Fibroblast of villous mesenchyme (primary cell): Measurements from ENCODE around the gene EPHB2. TPM values are rescaled to one million over a fixed set of nuclear protein-coding genes. Genes with fewer than 3 reads are reported as not detected.

Experiments
- DNase-seq: peaks from one replicate; pipeline ENCODE4 v3.0.0-alpha.2; 2010; ENCODE audit warnings: low read depth
- H3K4me3 ChIP-seq: 2 replicates; pipeline ENCODE4 v1.5.1; 2011; ENCODE audit warnings: low read depth, mild to moderate bottlenecking, low read length
- total RNA-seq: library from RNA; depleted of rRNA; stranded (reverse); fragments of >200 nt; gene quantifications from 2 replicates; pipeline ENCODE4 v1.2.3, GENCODE V29; 2012
- TF ChIP-seq, protein P1 (sequence below): IDR thresholded peaks from 2 replicates; pipeline ENCODE4 v1.5.1; 2012; ENCODE audit warnings: low read depth, mild to moderate bottlenecking, low read length; ENCODE audit not compliant: insufficient read depth

EPHB2 gene
- total RNA-seq, 1 donor: 4.3 TPM

DNA sequence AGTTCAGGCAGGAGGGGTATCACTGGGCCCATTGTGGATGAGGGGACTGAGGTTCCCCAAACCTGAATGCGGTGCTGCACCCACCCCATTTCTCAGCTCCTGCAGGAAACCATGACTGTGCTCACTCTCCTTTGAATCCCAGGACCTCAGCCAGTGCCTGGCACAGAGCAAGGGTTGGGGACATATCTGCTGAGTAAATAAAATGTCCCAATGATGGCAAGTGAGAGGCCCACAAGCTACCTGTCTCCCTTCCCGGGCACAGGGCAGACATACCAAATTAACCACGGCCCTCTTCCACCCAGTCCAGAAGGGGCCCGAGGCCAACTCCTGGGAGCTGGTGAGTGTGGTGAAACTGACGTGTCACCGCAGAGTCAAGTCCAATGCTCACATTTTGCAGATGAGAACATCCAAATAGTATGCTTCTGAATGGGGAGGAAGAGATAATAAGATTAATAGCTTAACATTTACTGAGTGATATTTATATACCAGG lies 97.6 kb downstream of the EPHB2 start:
- H3K4me3 ChIP-seq: no peak overlapping the region
- TF ChIP-seq, protein P1, sequence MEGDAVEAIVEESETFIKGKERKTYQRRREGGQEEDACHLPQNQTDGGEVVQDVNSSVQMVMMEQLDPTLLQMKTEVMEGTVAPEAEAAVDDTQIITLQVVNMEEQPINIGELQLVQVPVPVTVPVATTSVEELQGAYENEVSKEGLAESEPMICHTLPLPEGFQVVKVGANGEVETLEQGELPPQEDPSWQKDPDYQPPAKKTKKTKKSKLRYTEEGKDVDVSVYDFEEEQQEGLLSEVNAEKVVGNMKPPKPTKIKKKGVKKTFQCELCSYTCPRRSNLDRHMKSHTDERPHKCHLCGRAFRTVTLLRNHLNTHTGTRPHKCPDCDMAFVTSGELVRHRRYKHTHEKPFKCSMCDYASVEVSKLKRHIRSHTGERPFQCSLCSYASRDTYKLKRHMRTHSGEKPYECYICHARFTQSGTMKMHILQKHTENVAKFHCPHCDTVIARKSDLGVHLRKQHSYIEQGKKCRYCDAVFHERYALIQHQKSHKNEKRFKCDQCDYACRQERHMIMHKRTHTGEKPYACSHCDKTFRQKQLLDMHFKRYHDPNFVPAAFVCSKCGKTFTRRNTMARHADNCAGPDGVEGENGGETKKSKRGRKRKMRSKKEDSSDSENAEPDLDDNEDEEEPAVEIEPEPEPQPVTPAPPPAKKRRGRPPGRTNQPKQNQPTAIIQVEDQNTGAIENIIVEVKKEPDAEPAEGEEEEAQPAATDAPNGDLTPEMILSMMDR: no peak
- no peak for DNase-seq

GRCh38 chr1:22808676-22809483 lies 98.2 kb downstream of the EPHB2 start:
- H3K4me3 ChIP-seq: no peak overlapping the region
- DNase-seq: peak; percentile 96
- TF ChIP-seq, protein P1: no peak

DNA sequence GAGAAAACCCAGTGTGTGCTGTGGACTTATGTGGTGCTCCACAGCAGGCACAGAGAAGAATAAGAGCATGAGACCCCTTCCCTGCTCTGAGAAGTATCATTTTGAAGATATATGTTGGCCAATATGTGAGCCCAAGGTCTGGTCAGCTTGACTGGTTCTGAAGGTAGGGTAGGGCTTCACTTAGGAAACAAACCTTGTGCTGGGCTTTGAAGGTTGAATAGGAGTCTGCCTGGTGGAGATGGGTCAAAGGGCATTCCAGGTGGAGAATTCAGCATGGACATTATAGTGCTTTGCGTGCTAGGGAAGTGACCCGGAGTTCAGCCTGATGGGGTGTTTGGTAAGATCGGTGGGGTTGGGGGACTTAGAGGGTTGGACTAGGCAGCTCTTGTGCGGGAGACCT lies 99.1 kb downstream of the EPHB2 start:
- DNase-seq: no peak
- TF ChIP-seq, protein P1: no peak
- H3K4me3 ChIP-seq: no peak overlapping the region

DNA sequence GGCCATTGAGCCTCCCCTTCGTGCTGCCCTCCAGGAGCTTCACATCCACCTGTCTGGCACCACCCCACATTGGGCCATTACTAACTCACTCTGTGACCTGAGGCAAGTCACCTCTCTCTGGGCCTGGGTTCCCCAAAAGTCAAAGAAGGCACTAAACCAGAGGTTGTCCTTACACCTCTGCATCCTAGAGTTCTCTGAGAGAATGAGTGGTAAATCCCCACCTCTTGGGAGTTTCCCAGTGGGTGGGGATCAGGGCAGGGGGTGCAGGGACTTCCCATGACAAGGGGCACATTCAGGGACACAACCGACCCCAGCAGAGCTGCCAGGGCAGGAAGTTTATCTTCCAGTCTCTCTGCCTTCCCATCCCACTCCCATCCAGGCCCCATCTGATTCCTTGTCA lies 99.7 kb downstream of the EPHB2 start:
- H3K4me3 ChIP-seq: no peak overlapping the region
- TF ChIP-seq, protein P1: no peak
- DNase-seq: no peak

- DNase-seq: no peak
- TF ChIP-seq, protein P1: no peak
- H3K4me3 ChIP-seq: no peak overlapping the region
Observed at GRCh38 chr1:22812092-22812880, 101.6 kb downstream of the EPHB2 start.

DNA sequence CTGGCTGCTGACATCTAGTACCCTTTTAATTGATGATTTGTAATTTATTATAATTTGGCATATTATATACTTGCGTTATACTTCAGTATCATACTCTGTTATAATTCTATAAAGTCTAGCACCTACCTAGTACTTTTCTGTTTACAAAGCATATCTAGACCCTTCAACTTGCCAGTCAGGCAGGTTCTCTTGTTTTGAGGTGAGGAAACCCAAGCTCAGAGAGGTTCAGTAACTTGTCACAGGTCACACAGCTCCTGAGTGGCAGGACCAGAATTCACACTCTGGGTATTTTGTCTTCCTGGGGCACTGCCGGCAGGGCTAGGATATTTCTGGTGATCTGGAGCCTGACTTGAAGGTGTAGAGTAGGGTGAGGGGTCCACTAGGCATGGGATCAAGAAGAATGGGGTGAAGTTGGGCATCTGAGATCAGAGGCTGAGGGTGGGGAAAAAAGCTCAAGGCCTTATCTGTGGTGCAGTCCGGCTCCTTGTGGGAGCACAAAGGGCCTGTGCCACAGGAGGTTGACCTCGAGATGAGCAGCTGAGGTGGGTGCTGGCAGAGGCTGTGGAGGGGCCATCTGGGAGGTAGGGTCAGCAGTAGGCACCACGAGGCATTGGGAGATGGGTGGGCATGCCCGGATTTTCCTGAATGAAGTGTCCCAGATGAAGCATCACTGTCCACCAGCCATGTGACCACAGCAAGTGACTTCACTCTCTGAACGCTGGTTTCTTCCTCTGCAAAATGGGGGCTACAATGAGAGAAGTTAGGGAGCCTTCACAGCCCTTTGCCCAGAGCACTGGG lies 102.6 kb downstream of the EPHB2 start:
- DNase-seq: no peak
- TF ChIP-seq, protein P1: no peak
- H3K4me3 ChIP-seq: no peak overlapping the region
